HG02642 (cell line): ENCODE results near the gene HOXA11.

Source experiments
- ATAC-seq: cut with Tn5 transposase; IDR thresholded peaks from one replicate; pipeline ENCODE4 v1.9.1; 2021; ENCODE audit warnings: mild to moderate bottlenecking; ENCODE audit not compliant: unreplicated experiment, poor library complexity

Gene HOXA11

DNA sequence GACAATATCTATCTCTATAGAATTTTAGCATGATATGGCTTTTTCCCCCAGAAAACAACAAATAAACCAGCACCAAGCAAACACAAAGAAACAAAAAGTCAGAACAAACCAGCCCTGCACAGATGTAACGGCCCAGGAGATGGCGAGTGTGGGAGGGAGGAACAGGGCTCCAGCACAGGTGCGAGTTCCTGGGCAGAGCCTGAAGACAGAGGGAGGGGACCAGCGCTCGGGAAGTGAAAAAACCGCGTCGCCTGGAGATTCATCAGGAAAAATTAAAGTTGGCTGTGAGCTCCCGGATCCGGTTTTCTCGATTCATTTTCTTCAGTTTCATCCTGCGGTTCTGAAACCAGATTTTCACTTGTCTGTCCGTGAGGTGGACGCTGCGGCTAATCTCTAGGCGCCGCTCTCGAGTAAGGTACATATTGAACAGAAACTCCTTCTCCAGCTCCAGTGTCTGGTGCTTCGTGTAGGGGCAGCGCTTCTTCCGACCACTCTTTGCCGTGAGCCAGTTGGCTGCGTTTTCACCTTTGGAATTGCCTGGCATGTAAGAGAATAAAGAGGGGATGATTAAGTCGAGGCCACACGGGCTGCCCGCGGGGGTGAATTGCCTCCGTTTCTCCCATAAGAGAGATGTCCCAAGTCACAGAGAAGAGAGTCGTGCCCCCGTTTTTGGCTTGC, 13.3 kb downstream of the HOXA11 start:
- ATAC-seq, result no peak

DNA sequence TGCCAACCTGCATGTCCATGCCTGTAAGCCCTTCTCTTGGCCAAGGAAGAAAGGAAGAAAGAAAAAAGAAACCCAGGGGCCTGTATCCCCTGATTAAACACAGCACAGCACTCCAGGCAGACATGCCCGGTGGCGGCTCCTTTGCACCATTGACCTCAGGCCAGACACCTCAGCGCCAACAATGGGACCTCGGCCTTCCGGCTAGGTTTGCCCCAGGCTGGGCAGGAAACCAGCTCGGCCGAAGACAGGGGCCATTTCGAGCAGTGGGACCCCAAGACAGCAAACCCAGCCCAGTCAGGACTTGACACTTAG, 13.8 kb downstream of the HOXA11 start:
- no peak for ATAC-seq

DNA sequence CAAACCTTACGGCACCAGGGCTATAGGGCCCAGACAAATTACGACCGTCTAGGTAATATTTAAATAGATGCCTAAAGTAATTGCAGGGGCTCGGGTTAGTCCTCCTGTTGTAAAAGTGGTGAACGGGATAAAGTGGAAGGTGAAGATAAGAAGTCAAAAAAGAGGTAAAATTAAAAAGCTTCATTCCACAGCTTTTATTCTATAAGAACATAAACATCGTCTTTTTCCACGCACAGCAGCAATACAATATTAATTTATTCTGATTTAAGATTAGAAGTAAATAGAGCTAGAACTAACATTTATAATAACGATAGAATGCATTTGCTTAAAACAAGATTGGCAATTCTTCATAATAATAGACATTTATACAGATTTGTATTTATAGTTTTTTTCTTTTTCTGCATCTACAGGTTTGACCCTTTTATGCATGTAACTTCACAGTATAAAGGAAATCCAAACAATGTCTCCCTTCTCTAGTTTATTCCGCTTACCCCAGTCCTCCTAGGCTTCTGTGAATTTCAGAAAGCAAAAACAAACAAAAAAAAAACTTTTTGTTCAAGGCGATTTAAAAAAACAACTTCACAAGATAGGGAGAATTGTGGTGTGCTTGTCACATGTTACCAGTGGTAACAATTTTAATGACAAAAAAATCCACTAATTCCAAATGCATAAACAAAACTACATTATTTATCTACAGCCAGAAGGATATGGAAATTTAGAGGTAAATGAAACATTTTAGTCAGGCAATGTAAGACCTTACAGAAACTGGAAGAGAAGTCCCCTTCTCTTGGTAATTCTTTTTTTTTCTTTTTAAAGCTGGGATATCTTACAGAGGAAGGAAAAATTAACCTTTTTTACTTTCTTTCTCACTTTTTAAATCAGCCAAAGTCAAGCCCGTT, 14.4 kb downstream of the HOXA11 start:
- no peak for ATAC-seq

GRCh38 chr7:27169658-27170425, 15.2 kb downstream of the HOXA11 start:
- no peak for ATAC-seq

GRCh38 chr7:27168265-27168947, 16.6 kb downstream of the HOXA11 start:
- no peak for ATAC-seq

- no peak for ATAC-seq
Measured at GRCh38 chr7:27167916-27168264, 17.1 kb downstream of the HOXA11 start.

DNA sequence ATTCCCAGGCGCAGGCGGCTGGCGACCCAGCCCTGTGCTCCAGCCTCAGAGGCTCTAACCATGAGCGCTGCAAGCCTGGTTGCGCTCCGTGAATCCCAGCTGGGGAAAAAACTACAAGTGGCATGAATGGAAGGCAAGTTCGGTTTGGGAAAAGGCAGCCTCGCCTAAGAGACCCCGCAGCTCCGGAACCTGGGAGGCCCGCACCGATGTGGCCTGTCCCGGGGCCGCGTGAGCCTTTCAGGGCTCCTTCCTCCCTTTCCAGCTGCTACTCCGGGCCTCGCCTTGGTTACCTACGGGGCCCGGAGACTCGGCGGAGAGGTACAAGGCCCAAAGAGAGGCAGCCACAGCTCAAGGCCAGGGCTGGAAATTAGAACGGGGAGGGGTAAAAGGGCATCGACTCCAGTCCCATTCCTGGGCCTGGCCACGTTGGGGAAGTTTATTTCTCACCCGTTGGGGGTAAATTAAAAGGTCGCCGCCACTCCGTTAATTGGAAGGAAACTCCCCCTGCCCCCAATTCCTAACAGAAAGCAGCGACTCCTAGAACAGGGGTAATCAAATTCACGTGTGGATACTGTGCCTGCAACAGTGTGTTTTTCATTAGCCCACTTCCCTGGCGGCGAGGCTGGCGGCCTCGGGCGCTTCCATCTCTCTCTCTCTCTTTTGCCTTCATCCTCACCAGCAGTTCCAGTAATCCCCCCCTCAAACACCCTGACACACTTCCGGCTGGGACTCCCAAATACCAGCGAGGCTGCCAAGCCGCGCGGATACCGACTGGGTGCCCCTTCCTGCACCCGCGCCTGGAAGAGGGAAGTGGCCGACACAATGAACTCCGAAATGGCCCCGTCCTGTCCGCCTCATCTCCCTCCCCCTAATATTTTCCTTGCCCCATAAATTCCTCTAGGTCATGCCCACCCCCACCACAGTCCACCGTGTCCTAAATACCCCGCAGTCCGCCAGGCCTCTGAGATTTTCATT, 18.2 kb downstream of the HOXA11 start:
- ATAC-seq, result no peak

DNA sequence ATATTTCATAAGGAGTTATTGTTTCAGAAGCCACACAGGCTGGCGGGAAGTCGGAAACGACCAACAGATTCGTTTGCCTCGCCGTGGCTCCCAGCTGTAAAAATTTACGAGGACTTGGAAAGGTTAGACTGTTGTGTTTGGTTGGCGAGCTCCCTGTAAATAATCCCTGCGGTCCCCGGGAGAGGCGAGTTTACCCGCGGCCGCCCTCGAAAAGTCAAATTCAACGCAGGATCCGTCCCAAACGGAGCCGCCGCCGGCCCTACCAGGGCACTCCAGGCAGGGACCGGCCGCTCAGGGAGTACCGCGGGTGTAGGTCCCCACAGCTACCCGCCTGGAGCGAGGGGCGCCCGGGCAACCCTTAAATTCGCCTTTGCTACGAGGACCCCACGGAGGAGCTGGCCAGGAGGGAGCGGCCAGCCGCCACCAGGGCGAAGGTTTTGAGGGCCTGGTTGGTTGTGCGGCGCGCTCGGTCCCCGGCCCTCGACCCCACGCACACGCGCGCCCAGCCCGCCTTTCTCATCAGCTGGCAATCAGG, 19.0 kb downstream of the HOXA11 start:
- ATAC-seq, result no peak

- no peak for ATAC-seq
Measured at GRCh38 chr7:27165089-27165995, 19.7 kb downstream of the HOXA11 start, which contains the start of gene HOXA9. Gene HOXA9 (minus strand): TSS chr7:27165537. CDS start chr7:27165457, 80 bp downstream.

DNA sequence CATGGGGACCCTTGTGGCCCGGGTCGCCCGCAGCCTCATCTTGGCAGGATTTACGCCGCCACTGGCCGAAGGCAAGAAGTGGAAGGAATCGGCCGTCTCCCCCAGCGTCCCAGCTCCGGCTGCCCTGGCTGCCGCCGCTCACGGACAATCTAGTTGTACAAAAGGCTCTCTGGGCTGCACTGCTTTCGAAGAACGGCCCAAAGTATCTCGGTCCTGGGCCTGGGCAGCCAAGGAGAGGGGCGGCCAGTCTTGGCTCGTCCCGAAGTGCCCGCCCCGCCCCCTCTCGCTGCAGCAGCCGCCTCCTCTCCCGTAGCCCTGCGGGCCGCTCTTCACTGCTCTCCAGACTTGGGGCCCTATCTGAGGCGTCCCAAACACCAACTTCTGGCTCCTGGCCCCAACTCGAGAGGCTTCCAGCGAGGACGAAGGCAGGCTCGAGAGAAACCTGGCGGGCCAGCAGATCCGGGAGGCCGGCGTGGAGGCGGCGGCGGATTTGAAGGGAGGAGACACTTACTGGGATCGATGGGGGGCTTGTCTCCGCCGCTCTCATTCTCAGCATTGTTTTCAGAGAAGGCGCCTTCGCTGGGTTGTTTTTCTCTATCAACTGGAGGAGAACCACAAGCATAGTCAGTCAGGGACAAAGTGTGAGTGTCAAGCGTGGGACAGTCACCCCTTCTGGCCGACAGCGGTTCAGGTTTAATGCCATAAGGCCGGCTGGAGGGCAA, 20.5 kb downstream of the HOXA11 start:
- ATAC-seq, result no peak

GRCh38 chr7:27164045-27164366, 21.0 kb downstream of the HOXA11 start:
- no peak for ATAC-seq

- ATAC-seq, result no peak
Measured at GRCh38 chr7:27163288-27164044, 21.6 kb downstream of the HOXA11 start.

GRCh38 chr7:27162561-27163287, 22.3 kb downstream of the HOXA11 start:
- ATAC-seq, result no peak

- no peak for ATAC-seq
Measured at GRCh38 chr7:27161721-27162560, 23.1 kb downstream of the HOXA11 start.

GRCh38 chr7:27161214-27161720, 23.8 kb downstream of the HOXA11 start:
- ATAC-seq, result no peak
